Colonic mucosa (tissue), 4 donors: ENCODE data around the gene OR2L3. TPM values are rescaled to one million over a fixed set of nuclear protein-coding genes. Genes with fewer than 3 reads are reported as not detected.

Experiments
- DNase-seq: peaks from one replicate; pipeline ENCODE4 v3.0.0-alpha.2; 2020
- H3K27ac ChIP-seq: fragments of 200-600 bp; one replicate; pipeline ENCODE4 v1.8.0; 2021
- H3K27me3 ChIP-seq: fragments of 200-600 bp; one replicate; pipeline ENCODE4 v1.8.0; 2021
- H3K36me3 ChIP-seq: fragments of 200-600 bp; one replicate; pipeline ENCODE4 v1.8.0; 2021
- H3K4me1 ChIP-seq: fragments of 200-600 bp; one replicate; pipeline ENCODE4 v1.8.0; 2021; ENCODE audit warnings: mild to moderate bottlenecking
- H3K4me3 ChIP-seq: fragments of 200-600 bp; one replicate; pipeline ENCODE4 v1.8.0; 2021
- H3K9ac ChIP-seq, 2 donors: one replicate each; pipeline ENCODE4 v1.7.0; 2013; ENCODE audit warnings: control low read depth in 2 of 2, low read depth in 2 of 2, low read length in 2 of 2
- H3K9me3 ChIP-seq: fragments of 200-600 bp; one replicate; pipeline ENCODE4 v1.8.0; 2021
- CTCF ChIP-seq: fragments of 200-600 bp; IDR thresholded peaks from one replicate; pipeline ENCODE4 v1.8.0; 2022; ENCODE audit warnings: antibody characterized with exemption, mild to moderate bottlenecking
- intact Hi-C: fragments of 100-400 bp; cut with DNase I; formaldehyde crosslinking; loops from one replicate; pipeline ENCODE4 v1.14.1; 2022
- total RNA-seq, 2 donors: library from RNA; stranded (reverse); fragmentation: NEBNext Ultra II Directional in 1 of 2; extraction: Animal tissue kit (Norgen Biotek cat#: 25700) in 1 of 2; gene quantifications; one replicate each; pipeline ENCODE4 v1.2.1, GENCODE V29; 2021
- donor health status: healthy.
- donor health status: DM: no; HTN: no; CAD: no.
- donor health status: DM: no; HTN: no; CAD: no.

The OR2L3 gene
- not detected for total RNA-seq

GRCh38 chr1:248046536-248046935 lies at the start of gene OR2L3:
TSS of gene OR2L3 (plus strand) at chr1:248046836. CDS start at chr1:248060682, 13,846 bp downstream.
- Histone ChIP-seq H3K4me1 (no peaks in the 10 kb centered on the region), H3K27me3 (no peaks in the 10 kb centered on the region), H3K36me3 (no peaks in the 10 kb centered on the region), H3K27ac (no peak within 1 kb of the TSS), H3K4me3 (no peak within 1 kb of the TSS), H3K9ac (no peak within 1 kb of the TSS), H3K9me3 (no peaks in the 10 kb centered on the region)
- TF ChIP-seq CTCF: no peak
- no peak for DNase-seq
- intact Hi-C loops: no loop called here

GRCh38 chr1:247998811-247999210 lies 47.8 kb upstream of the OR2L3 start:
- no peak for DNase-seq
- Histone ChIP-seq H3K9me3 (no peaks in the 10 kb centered on the region), H3K4me1 (no peaks in the 10 kb centered on the region), H3K27me3 (no peaks in the 10 kb centered on the region), H3K4me3 (no peak overlapping the region), H3K9ac (no peak overlapping the region), H3K27ac (no peak overlapping the region), H3K36me3 (no peaks in the 10 kb centered on the region)
- intact Hi-C loops: no loop called here
- TF ChIP-seq CTCF: no peak

- intact Hi-C loops: no loop called here
- H3K36me3 ChIP-seq: no peaks in the 10 kb centered on the region
These were observed 46.5 kb upstream of the OR2L3 start for GRCh38 chr1:248000169-248000568.

GRCh38 chr1:248007778-248008177 lies 38.9 kb upstream of the OR2L3 start:
- no peaks in the 10 kb centered on the region for H3K9me3 ChIP-seq
- intact Hi-C loops: no loop called here

More at GRCh38 chr1:248000169-248000568, 46.5 kb upstream of the OR2L3 start:
- Histone ChIP-seq H3K27ac (no peak overlapping the region), H3K9ac (no peak overlapping the region), H3K27me3 (no peaks in the 10 kb centered on the region), H3K9me3 (no peaks in the 10 kb centered on the region), H3K4me3 (no peak overlapping the region), H3K4me1 (no peaks in the 10 kb centered on the region)
- no peak for DNase-seq
- no peak for TF ChIP-seq CTCF

GRCh38 chr1:248009681-248010080 lies 37.0 kb upstream of the OR2L3 start:
- H3K9ac ChIP-seq: no peak overlapping the region
- H3K27ac ChIP-seq: no peak overlapping the region
- no peaks in the 10 kb centered on the region for H3K4me1 ChIP-seq
- no peaks in the 10 kb centered on the region for H3K36me3 ChIP-seq
- intact Hi-C loops: no loop called here
- no peaks in the 10 kb centered on the region for H3K27me3 ChIP-seq
- H3K4me3 ChIP-seq: no peak overlapping the region
- no peaks in the 10 kb centered on the region for H3K9me3 ChIP-seq
- TF ChIP-seq CTCF: no peak
- no peak for DNase-seq

More at GRCh38 chr1:248007778-248008177, 38.9 kb upstream of the OR2L3 start:
- no peak overlapping the region for H3K9ac ChIP-seq
- DNase-seq: no peak
- no peaks in the 10 kb centered on the region for H3K27me3 ChIP-seq
- no peak overlapping the region for H3K4me3 ChIP-seq
- no peaks in the 10 kb centered on the region for H3K36me3 ChIP-seq
- H3K4me1 ChIP-seq: no peaks in the 10 kb centered on the region
- TF ChIP-seq CTCF: no peak
- no peak overlapping the region for H3K27ac ChIP-seq
